NCI-H1436 (cell line): ENCODE data around the gene MGP.

ENCODE experiments used
- DNase-seq: peaks from one replicate; lab custom pipeline; 2025; lab: John Stamatoyannopoulos, UW

The MGP gene

DNA sequence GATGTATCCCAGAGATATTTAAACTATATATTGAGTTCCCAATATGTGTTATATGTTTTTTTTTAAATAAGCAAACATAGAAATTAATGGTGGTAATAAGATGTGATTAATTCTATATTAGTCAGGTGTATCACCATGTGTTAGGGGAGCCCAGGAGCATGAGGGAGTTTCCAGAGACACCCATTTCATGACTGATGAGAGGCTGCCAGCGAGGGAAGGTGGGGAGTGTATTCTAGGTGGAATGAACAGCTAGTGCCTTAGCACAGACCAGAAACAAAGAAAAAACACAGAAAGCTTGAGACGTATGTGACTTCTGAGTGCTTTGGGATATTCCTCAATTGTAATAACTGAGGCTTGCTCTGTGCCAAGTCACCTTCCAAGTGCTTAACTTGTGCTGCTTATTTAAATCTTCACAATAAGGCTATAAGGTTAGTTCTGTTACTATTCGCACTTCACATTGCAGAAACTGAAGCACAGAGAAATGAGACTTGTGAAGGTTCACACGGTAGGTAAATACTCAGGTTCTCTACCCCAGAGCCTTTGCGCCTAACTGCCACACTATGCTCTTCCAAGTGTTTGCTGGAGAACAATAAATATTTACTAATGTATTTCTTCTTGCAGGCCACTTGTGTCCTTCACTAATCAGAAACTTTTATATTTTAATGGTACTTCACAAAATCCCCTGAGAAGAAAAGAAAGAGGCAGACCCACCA lies 17.9 kb upstream of the MGP start:
- no peak for DNase-seq

DNA sequence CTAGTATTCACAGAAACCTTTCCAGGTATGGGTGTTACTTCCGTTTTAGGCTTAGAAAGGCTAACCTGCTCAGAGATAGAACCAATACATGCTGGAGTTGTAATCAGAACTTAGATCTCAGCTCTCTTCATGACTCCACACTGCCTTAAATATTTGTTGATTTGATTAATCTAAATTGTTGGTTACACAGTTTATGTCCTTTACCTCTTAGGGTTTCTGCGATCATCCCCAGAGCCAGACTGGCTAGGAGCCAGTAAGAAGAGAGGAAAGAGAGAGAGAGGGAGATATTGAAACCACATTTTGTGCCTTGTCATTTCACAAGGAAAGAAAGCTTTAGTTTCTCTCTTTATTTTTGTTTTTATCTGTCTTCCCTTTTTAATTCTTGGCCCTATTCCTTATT lies 16.8 kb upstream of the MGP start:
- no peak for DNase-seq

- DNase-seq = no peak
Observed at GRCh38 chr12:14901228-14901562, 15.5 kb upstream of the MGP start.

- no peak for DNase-seq
Observed at GRCh38 chr12:14900521-14901227, 15.0 kb upstream of the MGP start.

GRCh38 chr12:14896521-14897169 lies 11.0 kb upstream of the MGP start:
- DNase-seq = no peak

DNA sequence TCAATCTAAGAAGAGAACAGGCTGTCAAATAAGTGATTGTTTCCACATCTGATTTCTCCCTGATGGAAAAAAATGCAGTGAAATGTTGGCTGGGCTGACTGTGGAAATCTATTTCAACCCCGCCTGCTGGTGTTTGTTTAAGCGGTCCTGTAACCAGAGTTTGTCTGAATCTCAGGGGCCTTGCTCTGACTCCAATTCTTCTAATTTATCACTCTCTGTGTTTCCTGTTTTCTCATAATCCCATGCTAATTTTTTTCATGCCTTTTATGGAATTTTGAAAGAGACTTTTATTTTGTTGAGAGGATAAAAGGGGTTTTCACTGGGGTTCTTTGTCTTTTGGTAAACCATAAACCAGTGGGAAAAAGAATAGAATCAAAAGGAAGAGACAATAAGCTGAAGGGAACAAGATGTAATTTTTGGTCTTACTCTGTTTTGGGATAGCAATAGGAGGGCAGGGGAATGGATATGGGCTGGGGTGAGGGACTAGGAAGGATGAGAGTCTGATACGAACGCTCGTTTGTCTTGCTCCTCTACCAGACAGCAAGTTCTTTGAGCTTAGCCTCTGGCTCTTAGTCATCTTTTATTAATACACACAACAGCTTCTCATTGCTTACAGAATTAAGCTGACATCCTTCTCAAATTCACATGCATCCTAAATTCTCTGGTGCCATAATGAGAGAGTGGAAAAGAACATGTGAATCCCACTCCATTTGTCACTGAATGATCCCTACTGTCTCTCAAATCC lies 8.0 kb upstream of the MGP start:
- no peak for DNase-seq

DNA sequence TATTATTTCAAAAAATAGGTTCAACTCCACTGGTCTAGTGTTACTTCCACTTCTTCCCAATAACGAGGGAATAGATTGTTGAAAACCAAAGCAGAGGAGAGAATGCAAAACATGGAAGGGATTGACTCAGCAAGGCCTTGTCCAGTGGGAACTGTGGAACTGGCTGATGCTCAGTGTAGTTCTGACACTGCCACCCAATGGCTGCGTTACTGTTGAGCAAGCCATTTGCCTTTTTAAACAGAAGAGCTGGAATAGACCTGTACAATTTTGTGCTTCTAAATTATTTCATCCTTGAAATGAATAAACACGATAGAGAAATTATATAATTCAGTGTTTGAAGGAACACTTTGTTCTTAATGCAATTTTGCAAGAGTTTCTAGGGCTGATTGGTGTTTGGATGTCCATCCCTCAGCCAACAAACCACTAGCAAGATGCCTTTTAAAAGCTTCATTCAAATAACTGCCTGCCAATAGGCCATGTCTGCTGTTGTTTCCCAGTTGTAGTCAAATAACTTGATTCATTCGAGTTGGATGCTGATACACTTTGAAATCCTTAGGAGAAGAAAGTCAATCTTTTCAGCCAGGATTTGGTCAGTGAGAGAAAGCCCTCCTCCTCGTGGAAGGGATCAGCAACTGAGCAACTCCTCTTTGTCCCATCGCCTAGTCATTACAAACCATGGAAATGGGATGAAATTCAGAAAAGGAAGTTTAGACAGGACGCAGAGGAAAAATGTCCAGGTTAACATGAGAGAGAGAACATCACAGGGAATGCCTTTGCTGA lies 7.3 kb upstream of the MGP start:
- no peak for DNase-seq

- DNase-seq = no peak
Observed at GRCh38 chr12:14890701-14891100, 5.0 kb upstream of the MGP start.

GRCh38 chr12:14886271-14886670 lies 617 bp upstream of the MGP start:
- DNase-seq = peak; percentile 20

DNA sequence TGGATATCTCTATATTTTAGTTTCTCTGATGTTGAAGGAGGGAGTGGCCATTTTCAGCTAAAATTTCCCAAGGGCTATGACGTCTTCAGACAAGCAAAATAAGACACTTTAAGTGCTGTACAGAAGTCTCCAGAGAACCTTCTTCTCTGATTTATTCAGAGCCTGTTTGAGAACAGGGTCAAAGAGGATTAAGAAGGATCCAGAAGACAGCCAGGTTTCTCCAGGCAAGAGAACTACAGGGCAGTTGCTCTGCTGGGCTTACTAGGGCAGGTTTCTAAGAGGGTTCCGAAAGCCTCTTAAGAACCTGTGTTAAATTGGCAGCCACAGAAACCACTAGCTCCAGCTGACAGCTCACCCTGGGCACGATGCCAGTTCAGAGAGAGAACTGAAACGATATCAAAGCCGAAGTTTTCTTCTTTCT lies 1.2 kb downstream of the MGP start:
- DNase-seq = peak; percentile 46

GRCh38 chr12:14883686-14884085 lies 2.0 kb downstream of the MGP start:
- DNase-seq = no peak

DNA sequence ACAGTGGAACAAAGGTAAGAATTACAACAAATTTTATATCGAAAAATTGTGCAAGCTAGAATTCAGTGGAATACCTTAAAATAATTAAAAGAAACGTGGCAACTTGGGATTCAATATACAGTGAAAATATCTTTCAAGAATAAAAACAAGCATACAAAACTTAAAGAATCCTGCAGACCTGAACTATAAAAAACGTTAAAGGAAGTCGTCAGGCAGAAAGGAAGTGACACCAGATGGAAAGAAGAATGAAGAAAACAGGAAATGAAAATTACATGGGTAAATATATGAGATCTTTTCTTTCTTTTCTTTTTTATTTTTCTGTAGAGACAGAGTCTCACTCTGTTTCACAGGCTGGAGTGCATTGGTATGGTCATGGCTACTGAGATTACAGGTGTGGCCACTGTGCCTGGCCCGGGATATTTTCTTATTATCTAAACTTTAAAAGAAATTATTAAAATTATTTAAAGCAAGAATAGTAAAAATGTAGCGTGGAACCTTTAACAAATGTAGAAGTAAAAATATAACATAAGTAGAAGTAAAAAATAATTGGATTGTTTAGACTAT lies 4.7 kb downstream of the MGP start:
- DNase-seq = no peak

DNA sequence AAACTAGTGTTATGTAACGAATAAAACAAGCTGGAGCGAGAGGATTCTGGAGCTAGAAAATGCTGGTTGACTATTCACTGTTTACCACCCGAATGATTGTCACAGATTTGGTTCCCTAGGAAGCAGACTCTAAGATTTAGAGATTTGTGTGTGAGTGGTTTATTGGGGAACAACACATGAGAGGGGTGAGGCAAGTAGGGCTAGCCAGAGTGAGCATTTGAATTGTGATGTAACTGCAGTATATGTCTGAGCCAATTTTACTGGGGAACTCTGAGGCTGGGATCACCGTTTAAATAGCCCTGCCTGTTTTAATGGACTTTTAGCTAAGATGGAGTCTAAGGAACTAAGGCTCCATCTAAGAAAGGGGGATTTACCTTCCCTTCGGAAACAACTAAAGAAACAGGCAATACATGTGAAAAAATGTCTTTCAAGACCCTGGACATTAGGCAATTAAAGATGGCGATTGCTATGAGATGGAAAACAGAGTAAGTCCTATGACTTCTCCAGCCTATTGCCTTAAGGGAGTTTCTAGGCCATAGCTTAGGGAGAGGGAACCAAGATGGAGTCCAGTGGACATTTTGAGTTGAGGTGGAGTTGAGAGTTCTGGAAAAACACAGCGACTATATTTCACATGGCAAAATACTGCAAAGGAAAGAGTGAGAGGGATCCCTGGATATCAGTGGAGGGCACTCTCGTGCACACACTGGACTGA lies 6.3 kb downstream of the MGP start:
- no peak for DNase-seq

DNA sequence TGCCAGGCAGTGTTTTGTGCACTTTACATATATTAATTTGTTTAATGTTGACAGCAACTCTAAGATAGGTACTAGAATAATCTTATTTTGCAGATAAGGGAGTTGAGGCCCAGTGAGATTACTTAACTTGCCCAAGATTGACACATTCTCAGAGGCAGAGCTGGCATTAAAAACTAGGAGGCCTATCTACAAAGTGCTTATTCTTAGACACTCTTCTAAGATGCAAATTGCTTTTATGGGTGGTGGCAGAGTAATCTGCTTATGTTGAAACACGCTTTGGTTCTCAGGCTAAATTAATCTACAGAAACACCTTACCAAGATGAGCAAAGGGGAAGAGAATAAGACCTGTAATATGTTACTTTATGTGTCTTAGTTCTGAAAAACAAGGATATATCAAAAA lies 7.2 kb downstream of the MGP start:
- DNase-seq = no peak

DNA sequence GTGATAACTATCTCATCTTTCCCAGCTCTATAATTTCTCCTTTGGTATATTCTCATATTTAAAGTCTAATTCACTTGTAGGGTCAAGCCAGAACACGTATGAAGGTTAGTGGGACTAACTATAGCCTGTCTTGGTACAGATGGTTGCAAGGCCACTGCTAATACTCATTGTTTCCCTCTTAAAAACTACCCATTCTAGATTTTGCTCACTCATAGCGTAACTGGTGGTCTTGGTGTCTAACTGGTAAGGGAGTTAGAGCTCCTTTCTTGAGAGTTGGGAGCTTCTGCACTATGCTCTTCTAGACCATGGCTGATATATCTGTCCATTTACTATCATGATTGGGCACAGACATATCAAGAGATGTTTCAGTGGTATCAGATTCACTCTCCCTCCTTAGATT lies 8.8 kb downstream of the MGP start:
- no peak for DNase-seq

DNA sequence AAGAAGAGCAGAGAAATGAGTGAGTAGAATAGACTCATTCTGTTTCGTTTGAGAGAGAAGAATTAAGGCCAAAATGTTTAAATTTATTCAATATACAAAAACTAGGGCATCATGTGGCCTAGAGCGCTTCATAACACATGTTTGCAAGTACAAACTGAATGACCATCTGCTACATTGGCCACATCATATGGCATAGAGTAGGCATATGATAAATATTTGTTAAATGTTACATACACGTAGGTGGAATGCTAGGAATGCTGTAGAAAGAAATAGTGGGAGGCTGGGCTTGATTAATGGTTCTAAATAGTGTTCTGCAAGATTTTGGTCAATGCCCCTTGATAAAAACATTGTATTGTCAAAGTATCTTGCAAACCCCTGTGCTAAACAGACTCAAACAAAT lies 10.8 kb downstream of the MGP start:
- DNase-seq = no peak

DNA sequence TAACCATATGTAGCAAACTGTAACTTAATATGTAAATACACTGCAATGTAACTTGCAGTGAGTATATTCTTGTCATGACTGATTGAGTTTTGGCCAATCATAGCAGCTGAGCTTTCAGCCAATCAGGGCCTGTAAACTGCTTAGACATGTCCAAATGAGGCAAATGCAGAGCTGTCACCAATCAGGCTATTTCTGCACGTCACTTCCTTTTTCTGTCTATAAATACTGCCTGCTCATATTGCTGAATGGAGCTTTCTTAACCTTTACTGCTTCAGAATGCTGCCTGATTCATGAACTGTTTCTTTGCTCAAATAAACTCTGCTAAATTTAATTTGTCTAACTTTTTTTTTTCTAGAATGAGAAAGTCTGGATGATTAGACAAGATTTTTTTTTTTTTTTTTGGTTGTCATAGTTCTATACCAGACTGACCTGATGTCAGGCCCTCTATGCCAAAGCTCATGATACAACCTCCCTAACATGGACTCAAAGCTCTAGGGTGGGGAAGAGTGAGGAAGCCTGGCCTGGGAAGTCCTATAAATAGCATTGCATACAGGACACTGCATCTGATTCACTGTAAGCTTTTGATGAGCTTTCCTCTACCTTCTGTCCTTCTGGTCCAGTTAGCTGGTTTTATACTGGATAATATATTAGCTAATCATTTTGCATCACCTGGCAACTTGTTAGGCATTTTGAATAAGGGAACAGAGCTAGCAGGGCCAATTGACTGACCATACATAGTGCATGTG lies 12.0 kb downstream of the MGP start:
- no peak for DNase-seq

GRCh38 chr12:14871886-14872285 lies 13.8 kb downstream of the MGP start:
- DNase-seq = no peak

GRCh38 chr12:14871247-14871646 lies 14.4 kb downstream of the MGP start:
- no peak for DNase-seq

DNA sequence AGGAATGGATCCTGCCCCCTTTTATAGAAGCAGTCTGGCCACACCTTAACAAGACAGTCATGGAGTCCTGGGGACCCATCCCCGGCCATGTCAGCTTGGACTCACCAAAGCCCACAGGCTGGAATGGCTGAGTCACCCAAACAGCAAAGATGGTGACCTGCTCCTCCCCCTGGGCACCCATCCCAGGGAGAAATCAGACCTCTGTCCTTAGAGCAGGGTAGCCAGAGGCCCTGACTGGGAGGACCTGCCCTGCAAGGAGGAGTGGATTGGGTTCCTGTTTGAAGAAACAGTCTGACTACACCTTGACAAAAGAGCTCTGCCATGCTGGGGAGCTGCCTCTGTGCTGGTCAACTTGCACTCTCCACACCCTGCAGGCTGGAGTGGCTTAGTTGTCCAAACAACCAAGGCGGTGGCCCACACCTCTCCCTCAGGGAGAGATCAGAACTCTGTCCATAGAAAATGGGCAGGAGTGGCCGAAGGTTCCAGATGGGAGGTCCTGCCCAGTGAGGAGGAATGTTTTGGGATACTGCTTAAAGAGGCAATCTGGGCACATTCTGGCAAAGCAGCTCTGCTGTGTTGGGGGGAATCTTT lies 16.6 kb downstream of the MGP start:
- no peak for DNase-seq
